GM12878 (cell line): Measurements from ENCODE around the gene ELAVL4. TPM values are rescaled to one million over a fixed set of nuclear protein-coding genes. Genes with fewer than 3 reads are reported as not detected.

ENCODE experiments used
- ATAC-seq: fragments of 200-7000 bp; cut with Tn5 transposase; 3 replicates; pipeline ENCODE4 v1.9.1; 2020; ENCODE audit warnings: mild to moderate bottlenecking, moderate library complexity
- BruUV-seq: library from RNA; stranded (reverse); fragments of 400-500 nt; replicated peaks from 2 replicates; lab custom pipeline; 2021; lab: Mats Ljungman, UMichigan
- CTCF ChIA-PET: fragments of 300-600 bp; sonication (Branson Sonifier 250); formaldehyde crosslinking; extraction: SDS; loops from one replicate; lab custom pipeline; 2021; ENCODE audit warnings: inconsistent platforms; lab: Yijun Ruan, JAX
- POLR2A ChIA-PET: fragments of 350-600 bp; formaldehyde crosslinking; extraction: SDS; loops from one replicate; lab custom pipeline; 2021; ENCODE audit warnings: inconsistent platforms; lab: Charles Lee
- RAD21 ChIA-PET: fragments of 300-600 bp; sonication (Branson Sonifier 250); formaldehyde crosslinking; loops from one replicate; lab custom pipeline; 2023; ENCODE audit warnings: antibody characterized with exemption; ENCODE audit not compliant: unreplicated experiment; lab: Charles Lee
- SMC1A ChIA-PET: fragments of 300-600 bp; sonication (Branson Sonifier 250); formaldehyde crosslinking; loops from one replicate; lab custom pipeline; 2023; ENCODE audit not compliant: unreplicated experiment, uncharacterized antibody; lab: Charles Lee
- DNase-seq: peaks from one replicate; pipeline ENCODE4 v3.0.0-alpha.2; 2011; ENCODE audit warnings: low read depth, low spot score
- FAIRE-seq: peaks from 3 replicates; lab custom pipeline; 2011; peaks lifted over from hg19 to GRCh38; lab: Jason Lieb, UNC
- H2AFZ ChIP-seq: 2 replicates; pipeline ENCODE4 v1.6.0; 2011; ENCODE audit warnings: low read depth, low read length, control low read depth; ENCODE audit not compliant: control insufficient read depth
- H3K27ac ChIP-seq: 2 replicates; pipeline ENCODE4 v1.5.1; 2011; ENCODE audit warnings: control low read depth; ENCODE audit not compliant: control insufficient read depth, insufficient read depth
- H3K27me3 ChIP-seq, 2 experiments: replicated peaks in 1 of 2; 2 replicates each; pipeline versions ENCODE4 v1.6.0 to v1.6.1; 2011; ENCODE audit warnings: low read length in 1 of 2; ENCODE audit not compliant: control insufficient read depth in 2 of 2, insufficient read depth in 2 of 2
- H3K36me3 ChIP-seq, 2 experiments: 2 replicates each; pipeline ENCODE4 v1.5.1; 2011; ENCODE audit warnings: low read length in 1 of 2; ENCODE audit not compliant: control insufficient read depth in 2 of 2, insufficient read depth in 2 of 2
- H3K4me1 ChIP-seq: 2 replicates; pipeline ENCODE4 v1.6.1; 2011; ENCODE audit warnings: mild to moderate bottlenecking, low read length, moderate library complexity, mixed read lengths; ENCODE audit not compliant: control insufficient read depth, insufficient read depth
- H3K4me2 ChIP-seq: 2 replicates; pipeline ENCODE4 v1.6.0; 2011; ENCODE audit warnings: control low read depth; ENCODE audit not compliant: control insufficient read depth, insufficient read depth
- H3K4me3 ChIP-seq: fragments of 200-600 bp; sonication (generic); 2 replicates; pipeline ENCODE4 v1.5.1; 2016
- H3K79me2 ChIP-seq: 2 replicates; pipeline ENCODE4 v1.6.0; 2011; ENCODE audit warnings: low read length; ENCODE audit not compliant: control insufficient read depth, insufficient read depth
- H3K9ac ChIP-seq: 2 replicates; pipeline ENCODE4 v1.8.0; 2011; ENCODE audit warnings: low read length, control low read depth, mixed read lengths; ENCODE audit not compliant: control insufficient read depth, insufficient read depth
- H3K9me3 ChIP-seq: replicated peaks from 3 replicates; pipeline ENCODE4 v1.5.1; 2011; ENCODE audit warnings: mild to moderate bottlenecking, low read length; ENCODE audit not compliant: control insufficient read depth, insufficient read depth
- H4K20me1 ChIP-seq: 2 replicates; pipeline ENCODE4 v1.6.0; 2011; ENCODE audit not compliant: control insufficient read depth, insufficient read depth
- ATF2 ChIP-seq: IDR thresholded peaks from 2 replicates; pipeline ENCODE4 v1.6.1; 2012; ENCODE audit warnings: low read length, inconsistent platforms
- CHD2 ChIP-seq: IDR thresholded peaks from 2 replicates; pipeline ENCODE4 v1.6.1; 2011; ENCODE audit warnings: low read depth, low read length, improper control_type of control experiment, borderline replicate concordance
- EED ChIP-seq: sonication (generic); IDR thresholded peaks from 2 replicates; pipeline ENCODE4 v1.6.1; 2016; ENCODE audit warnings: antibody characterized with exemption, low read depth
- ESRRA ChIP-seq: IDR thresholded peaks from 2 replicates; pipeline ENCODE4 v1.6.1; 2012; ENCODE audit warnings: mild to moderate bottlenecking, low read length, improper control_type of control experiment
- IRF3 ChIP-seq: fragments of 450-650 bp; IDR thresholded peaks from 2 replicates; pipeline ENCODE4 v1.6.1; 2014; ENCODE audit warnings: mild to moderate bottlenecking
- MXI1 ChIP-seq: fragments of 150-350 bp; IDR thresholded peaks from 2 replicates; pipeline ENCODE4 v1.6.1; 2011; ENCODE audit warnings: low read depth, mild to moderate bottlenecking, inconsistent platforms, low read length, improper control_type of control experiment
- NR2C1 ChIP-seq: fragments of 450-650 bp; IDR thresholded peaks from 2 replicates; pipeline ENCODE4 v1.6.1; 2017; ENCODE audit warnings: antibody characterized with exemption, mild to moderate bottlenecking, moderate library complexity
- PML ChIP-seq: IDR thresholded peaks from 2 replicates; pipeline ENCODE4 v1.6.1; 2012; ENCODE audit warnings: low read length, inconsistent platforms
- RAD51 ChIP-seq: fragments of 450-650 bp; IDR thresholded peaks from 2 replicates; pipeline ENCODE4 v1.6.1; 2016; ENCODE audit warnings: moderate library complexity, mild to moderate bottlenecking, inconsistent platforms
- SKIL ChIP-seq: fragments of 450-650 bp; IDR thresholded peaks from 2 replicates; pipeline ENCODE4 v1.6.1; 2017; ENCODE audit warnings: mild to moderate bottlenecking, low read depth, inconsistent platforms; ENCODE audit not compliant: poor library complexity, severe bottlenecking
- SMC3 ChIP-seq: IDR thresholded peaks from 2 replicates; pipeline ENCODE4 v1.6.1; 2011; ENCODE audit warnings: low read length, improper control_type of control experiment, borderline replicate concordance
- SUPT20H ChIP-seq: IDR thresholded peaks from 2 replicates; pipeline ENCODE4 v1.6.1; 2011; ENCODE audit warnings: low read depth, mild to moderate bottlenecking, low read length, moderate library complexity, borderline replicate concordance; ENCODE audit not compliant: control insufficient read depth
- TCF12 ChIP-seq: IDR thresholded peaks from 2 replicates; pipeline ENCODE4 v1.6.1; 2011; ENCODE audit warnings: low read depth, mild to moderate bottlenecking, low read length
- TCF7 ChIP-seq: IDR thresholded peaks from 2 replicates; pipeline ENCODE4 v1.6.1; 2014; ENCODE audit warnings: antibody characterized with exemption, borderline replicate concordance
- YY1 ChIP-seq: IDR thresholded peaks from 2 replicates; pipeline ENCODE4 v1.6.1; 2011; ENCODE audit warnings: low read depth, mild to moderate bottlenecking, low read length
- WGBS: methylation state at CpG from one replicate; pipeline ENCODE4 v1.1.6; 2016; ENCODE audit warnings: low lambda C conversion rate; ENCODE audit not compliant: insufficient replicate concordance, insufficient coverage; ENCODE audit errors: missing lambda C conversion rate; 5-methylcytosine and 5-hydroxymethylcytosine counted together
- in situ Hi-C: fragments of 300-500 bp; cut with MboI; formaldehyde crosslinking; loops from 9 replicates; pipeline ENCODE4 v1.14.3; 2018; ENCODE audit warnings: mixed read lengths
- intact Hi-C: fragments of 100-400 bp; cut with micrococcal nuclease; formaldehyde crosslinking; loops from one replicate; pipeline ENCODE4 v1.14.2; 2022; ENCODE audit not compliant: unreplicated experiment
- polyA plus RNA-seq, 11 experiments: library from polyadenylated mRNA; depleted of rRNA in 4 of 11; unstranded in 6 of 11; stranded (reverse) in 5 of 11; fragments of >200 nt; fragmentation: Nextera tagmentation in 4 of 11; fragmentation: Illumina TruSeq in 1 of 11; extraction: Ambion mirVana in 4 of 11; extraction: Trizol in 1 of 11; gene quantifications; 1 replicate in 1 of 11; 2 replicates in 10 of 11; pipeline versions ENCODE4 v1.2.1 to v1.2.3, GENCODE V29; 2011 to 2016; ENCODE audit warnings: inconsistent platforms in 2 of 11, missing spikeins in 2 of 11, low read depth in 1 of 11
- total RNA-seq, 4 experiments: library from RNA; depleted of rRNA in 3 of 4; stranded (reverse); fragments of >200 nt in 3 of 4; fragmentation: Illumina TruSeq in 1 of 4; extraction: Trizol in 1 of 4; gene quantifications; 2 replicates each; pipeline versions ENCODE4 v1.2.1 to v1.2.3, GENCODE V29; 2013 to 2021

Gene ELAVL4
- total and polyA plus RNA-seq, 10 of the 15 experiments (the other 5 are each of a cell fraction or from before 2014, with no cell fraction given), result 0.10 to 0.53 (median 0.17) TPM; not detected in 6

GRCh38 chr1:50091068-50091467 is 17.7 kb upstream of the ELAVL4 start:
- H3K9ac ChIP-seq, result no peak overlapping the region
- 49% methylated on average over 9 of the region's 9 CpGs for WGBS
- H3K4me3 ChIP-seq, result no peak overlapping the region
- H3K4me2 ChIP-seq, result no peak overlapping the region
- H3K79me2 ChIP-seq, result no peaks in the 10 kb centered on the region
- no peak for TF ChIP-seq YY1
- TF ChIP-seq ESRRA, result no peak
- no peak for TF ChIP-seq SMC3
- no peak for TF ChIP-seq ATF2
- H3K27ac ChIP-seq, result no peak overlapping the region
- H2AFZ ChIP-seq, result no peak overlapping the region
- FAIRE-seq (no peak), DNase-seq (no peak), ATAC-seq (no peak)
- no TSS peak for BruUV-seq
- H4K20me1 ChIP-seq, result no peaks in the 10 kb centered on the region
- H3K36me3 ChIP-seq, result no peaks in the 10 kb centered on the region
- no peaks in the 10 kb centered on the region for H3K4me1 ChIP-seq
- H3K9me3 ChIP-seq, result no peaks in the 10 kb centered on the region
- intact Hi-C loops, result no loop called here
- SMC1A ChIA-PET, result no interaction called here
- CTCF ChIA-PET, result interaction anchor here (2.8 kb wide), 1 partner anchor 11 kb away, joined by 11 read pairs; no protein-coding TSS in a partner anchor
- POLR2A ChIA-PET, result no interaction called here
- RAD21 ChIA-PET, result no interaction called here
- H3K27me3 ChIP-seq, result no peaks in the 10 kb centered on the region
- in situ Hi-C loops, result no loop called here

- DNase-seq, result no peak
- no peaks in the 10 kb centered on the region for H3K4me1 ChIP-seq
- intact Hi-C loops, result no loop called here
- CTCF ChIA-PET, result interaction anchor here (1.0 kb wide), 1 partner anchor 1398 kb away, joined by 3 read pairs; no protein-coding TSS in a partner anchor
- WGBS, result 0% methylated on average over 3 of the region's 3 CpGs
- in situ Hi-C loops, result no loop called here
- no peaks in the 10 kb centered on the region for H3K36me3 ChIP-seq
- H3K9me3 ChIP-seq, result no peaks in the 10 kb centered on the region
- H3K9ac ChIP-seq, result no peak overlapping the region
- no peak for ATAC-seq
- no peak overlapping the region; the same call in 1 of the 2 replicates for H3K27ac ChIP-seq
- FAIRE-seq, result peak; percentile 23
- H3K79me2 ChIP-seq, result no peaks in the 10 kb centered on the region
- no peaks in the 10 kb centered on the region for H4K20me1 ChIP-seq
- BruUV-seq, result no TSS peak
- no peak overlapping the region for H3K4me3 ChIP-seq
- no peak overlapping the region for H3K4me2 ChIP-seq
- no peak overlapping the region for H2AFZ ChIP-seq
- POLR2A ChIA-PET, result no interaction called here
- RAD21 ChIA-PET, result no interaction called here
- H3K27me3 ChIP-seq, result no peaks in the 10 kb centered on the region
- SMC1A ChIA-PET, result interaction anchor here (1.1 kb wide), 1 partner anchor 10 kb away, joined by 4 read pairs; no protein-coding TSS in a partner anchor
- TF ChIP-seq NR2C1 (no peak), YY1 (no peak), SKIL (no peak), CHD2 (no peak), EED (no peak), IRF3 (no peak), SUPT20H (no peak), MXI1 (no peak), PML (no peak), RAD51 (no peak), TCF12 (no peak), TCF7 (no peak)
Measured at GRCh38 chr1:50095716-50096115, 13.0 kb upstream of the ELAVL4 start.
